Mesendoderm (in vitro differentiated cells): ENCODE measurements around the gene TRIM6.
"Not testable (repeated sequence)": the region's sequence is repeated elsewhere in the genome, so short reads cannot be mapped to it uniquely, and the experiment has no call there.

Experiments
- DNase-seq: peaks from one replicate; pipeline ENCODE4 v3.0.0; 2013
- H2AK5ac ChIP-seq: 2 replicates; pipeline ENCODE4 v1.6.1; 2013; ENCODE audit warnings: low read length, inconsistent platforms
- H2BK120ac ChIP-seq: 2 replicates; pipeline ENCODE4 v1.6.1; 2013; ENCODE audit warnings: low read depth, mild to moderate bottlenecking, low read length, moderate library complexity, mixed read lengths
- H2BK15ac ChIP-seq: replicated peaks from 2 replicates; pipeline ENCODE4 v1.6.1; 2013; ENCODE audit warnings: low read depth, mild to moderate bottlenecking, moderate library complexity
- H2BK5ac ChIP-seq: 2 replicates; pipeline ENCODE4 v1.6.1; 2013; ENCODE audit warnings: low read length, inconsistent platforms
- H3K18ac ChIP-seq: 2 replicates; pipeline ENCODE4 v1.6.1; 2013; ENCODE audit warnings: mild to moderate bottlenecking, low read length, mixed read lengths
- H3K23ac ChIP-seq: one replicate; pipeline ENCODE4 v1.6.1; 2013; ENCODE audit warnings: low read length
- H3K27ac ChIP-seq: 2 replicates; pipeline ENCODE4 v1.5.1; 2013; ENCODE audit warnings: low read depth, mild to moderate bottlenecking, inconsistent platforms, low read length, moderate library complexity
- H3K27me3 ChIP-seq: 2 replicates; pipeline ENCODE4 v1.6.1; 2013; ENCODE audit warnings: low read length, control low read depth, mild to moderate bottlenecking, inconsistent platforms; ENCODE audit not compliant: insufficient read depth, poor library complexity
- H3K36me3 ChIP-seq: 2 replicates; pipeline ENCODE4 v1.6.1; 2013; ENCODE audit warnings: low read length, inconsistent platforms; ENCODE audit not compliant: control insufficient read depth, insufficient read depth
- H3K4ac ChIP-seq: one replicate; pipeline ENCODE4 v1.6.1; 2013; ENCODE audit warnings: low read depth, mild to moderate bottlenecking, low read length, moderate library complexity
- H3K4me1 ChIP-seq: 2 replicates; pipeline ENCODE4 v1.6.1; 2013; ENCODE audit warnings: low read depth, low read length, inconsistent platforms; ENCODE audit not compliant: control insufficient read depth
- H3K4me2 ChIP-seq: 2 replicates; pipeline ENCODE4 v1.6.1; 2013; ENCODE audit warnings: low read length
- H3K4me3 ChIP-seq: 2 replicates; pipeline ENCODE4 v1.5.1; 2013; ENCODE audit warnings: mild to moderate bottlenecking, low read length
- H3K56ac ChIP-seq: one replicate; pipeline ENCODE4 v1.6.1; 2013; ENCODE audit warnings: low read length
- H3K79me1 ChIP-seq: 2 replicates; pipeline ENCODE4 v1.6.1; 2013; ENCODE audit warnings: low read length, inconsistent platforms
- H3K79me2 ChIP-seq: 2 replicates; pipeline ENCODE4 v1.6.1; 2013; ENCODE audit warnings: mild to moderate bottlenecking, low read length; ENCODE audit not compliant: control insufficient read depth, insufficient read depth
- H3K9ac ChIP-seq: 2 replicates; pipeline ENCODE4 v1.6.1; 2013; ENCODE audit warnings: low read length, inconsistent platforms
- H4K5ac ChIP-seq: one replicate; pipeline ENCODE4 v1.6.1; 2013; ENCODE audit warnings: low read length
- H4K8ac ChIP-seq: one replicate; pipeline ENCODE4 v1.6.1; 2013; ENCODE audit warnings: low read depth, mild to moderate bottlenecking, control low read depth, low read length, moderate library complexity
- WGBS: extraction: QIAGEN DNeasy Blood & Tissue Kit; methylation state at CpG from one replicate; pipeline ENCODE4 v1.1.7; 2013; ENCODE audit warnings: low lambda C conversion rate, missing lambda C conversion rate; ENCODE audit not compliant: insufficient coverage; ENCODE audit errors: extremely low coverage; 5-methylcytosine and 5-hydroxymethylcytosine counted together

The TRIM6 gene

DNA sequence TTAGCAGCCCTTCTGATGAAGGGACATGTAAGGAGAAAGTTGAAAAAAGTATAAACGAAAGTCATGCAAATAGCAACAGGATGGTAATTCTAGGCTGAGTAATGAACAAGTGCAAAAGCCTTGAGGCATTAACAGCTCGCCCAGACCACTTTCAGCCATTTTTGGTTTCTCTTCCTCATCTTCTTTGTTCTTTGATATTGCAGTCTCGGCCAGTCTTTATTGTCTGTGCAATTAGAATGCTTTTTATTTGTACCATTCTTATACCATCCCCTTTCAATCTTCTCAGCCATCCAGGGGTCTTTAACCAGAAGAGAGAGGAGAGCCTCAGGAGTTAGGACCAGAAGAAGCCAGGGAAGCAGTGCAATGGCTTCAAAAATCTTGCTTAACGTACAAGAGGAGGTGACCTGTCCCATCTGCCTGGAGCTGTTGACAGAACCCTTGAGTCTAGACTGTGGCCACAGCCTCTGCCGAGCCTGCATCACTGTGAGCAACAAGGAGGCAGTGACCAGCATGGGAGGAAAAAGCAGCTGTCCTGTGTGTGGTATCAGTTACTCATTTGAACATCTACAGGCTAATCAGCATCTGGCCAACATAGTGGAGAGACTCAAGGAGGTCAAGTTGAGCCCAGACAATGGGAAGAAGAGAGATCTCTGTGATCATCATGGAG, 35.7 kb downstream of the TRIM6 start:
- no peak overlapping the region for H3K9ac ChIP-seq

DNA sequence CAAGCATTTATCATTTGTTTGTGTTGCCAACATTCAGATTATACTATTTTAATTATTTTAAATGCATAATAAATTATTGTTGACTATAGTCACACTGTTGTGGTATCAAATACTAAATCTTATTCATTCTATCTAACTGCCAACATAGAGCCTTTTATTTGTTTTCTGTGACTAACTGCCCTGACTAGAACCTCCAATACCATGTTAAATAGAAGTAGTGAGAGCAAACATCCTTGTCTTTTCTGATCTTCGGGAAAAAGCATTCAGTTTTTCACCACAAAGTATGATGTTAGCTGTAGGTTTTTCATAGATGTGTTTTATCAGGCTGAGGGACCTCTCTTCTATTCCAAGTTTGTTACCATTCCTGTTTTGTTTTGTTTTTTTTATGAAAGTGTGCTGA, 43.5 kb downstream of the TRIM6 start:
- no CpG with 5 or more reads among the region's 1 CpG for WGBS

More for the DNA sequence above, 35.7 kb downstream of the TRIM6 start:
- H2BK120ac ChIP-seq, result no peak overlapping the region
- H3K27me3 ChIP-seq, result no peaks in the 10 kb centered on the region
- WGBS, result no CpG with 5 or more reads among the region's 5 CpGs
- no peak overlapping the region for H3K4ac ChIP-seq
- no peak overlapping the region for H3K27ac ChIP-seq
- H2BK5ac ChIP-seq, result no peak overlapping the region
- no peak overlapping the region for H4K5ac ChIP-seq
- H2AK5ac ChIP-seq, result no peak overlapping the region
- H3K79me2 ChIP-seq, result no peaks in the 10 kb centered on the region
- no peak overlapping the region for H2BK15ac ChIP-seq
- DNase-seq, result no peak
- H3K23ac ChIP-seq, result no peak overlapping the region
- no peaks in the 10 kb centered on the region for H3K36me3 ChIP-seq
- no peak overlapping the region for H3K56ac ChIP-seq
- H3K4me2 ChIP-seq, result no peak overlapping the region
- no peak overlapping the region for H3K18ac ChIP-seq
- no peak overlapping the region for H4K8ac ChIP-seq
- H3K4me1 ChIP-seq, result no peaks in the 10 kb centered on the region
- no peaks in the 10 kb centered on the region for H3K79me1 ChIP-seq
- H3K4me3 ChIP-seq, result no peak overlapping the region

DNA sequence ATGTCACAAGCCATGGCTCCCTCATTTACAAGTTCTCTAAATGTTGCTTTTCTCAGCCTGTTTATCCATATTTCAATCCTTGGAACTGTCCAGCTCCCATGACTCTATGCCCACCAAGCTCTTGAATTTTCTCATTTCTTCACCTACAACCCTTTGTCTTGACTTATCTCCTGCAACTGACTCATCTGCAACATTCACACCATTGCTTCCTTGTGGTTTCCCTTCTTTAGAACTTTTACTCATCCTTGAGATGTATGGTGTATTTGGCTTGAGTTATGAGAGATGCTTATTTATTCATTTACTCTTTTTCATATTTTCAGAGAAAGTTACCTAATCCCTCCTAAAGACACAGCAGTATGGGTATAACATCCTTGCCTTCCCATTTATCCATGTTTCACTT, 47.1 kb downstream of the TRIM6 start:
- H3K4me2 ChIP-seq, result no peak overlapping the region
- H4K5ac ChIP-seq, result no peak overlapping the region
- H3K56ac ChIP-seq, result no peak overlapping the region
- H3K9ac ChIP-seq, result no peak overlapping the region
- H3K27me3 ChIP-seq, result no peaks in the 10 kb centered on the region
- H4K8ac ChIP-seq, result no peak overlapping the region
- no peak for DNase-seq
- H3K4ac ChIP-seq, result no peak overlapping the region
- H3K4me1 ChIP-seq, result no peaks in the 10 kb centered on the region
- H3K23ac ChIP-seq, result no peak overlapping the region
- no peak overlapping the region for H3K27ac ChIP-seq
- no peaks in the 10 kb centered on the region for H3K79me1 ChIP-seq
- no peak overlapping the region for H2AK5ac ChIP-seq
- H3K36me3 ChIP-seq, result no peaks in the 10 kb centered on the region
- no peaks in the 10 kb centered on the region for H3K79me2 ChIP-seq
- H3K4me3 ChIP-seq, result no peak overlapping the region
- no peak overlapping the region for H2BK15ac ChIP-seq
- no peak overlapping the region for H2BK5ac ChIP-seq
- H3K18ac ChIP-seq, result no peak overlapping the region
- no peak overlapping the region for H2BK120ac ChIP-seq

More for the DNA sequence above, 43.5 kb downstream of the TRIM6 start:
- Histone ChIP-seq H3K56ac (no peak overlapping the region), H2BK5ac (no peak overlapping the region), H3K4me3 (no peak overlapping the region), H2BK120ac (no peak overlapping the region), H3K27me3 (no peaks in the 10 kb centered on the region), H3K4ac (no peak overlapping the region), H2BK15ac (no peak overlapping the region), H3K18ac (no peak overlapping the region), H2AK5ac (no peak overlapping the region), H3K4me2 (no peak overlapping the region), H3K79me1 (no peaks in the 10 kb centered on the region), H3K36me3 (no peaks in the 10 kb centered on the region), H3K4me1 (no peaks in the 10 kb centered on the region), H4K5ac (no peak overlapping the region), H3K27ac (no peak overlapping the region), H3K23ac (no peak overlapping the region), H3K9ac (no peak overlapping the region), H4K8ac (no peak overlapping the region), H3K79me2 (no peaks in the 10 kb centered on the region)
- DNase-seq, result no peak

DNA sequence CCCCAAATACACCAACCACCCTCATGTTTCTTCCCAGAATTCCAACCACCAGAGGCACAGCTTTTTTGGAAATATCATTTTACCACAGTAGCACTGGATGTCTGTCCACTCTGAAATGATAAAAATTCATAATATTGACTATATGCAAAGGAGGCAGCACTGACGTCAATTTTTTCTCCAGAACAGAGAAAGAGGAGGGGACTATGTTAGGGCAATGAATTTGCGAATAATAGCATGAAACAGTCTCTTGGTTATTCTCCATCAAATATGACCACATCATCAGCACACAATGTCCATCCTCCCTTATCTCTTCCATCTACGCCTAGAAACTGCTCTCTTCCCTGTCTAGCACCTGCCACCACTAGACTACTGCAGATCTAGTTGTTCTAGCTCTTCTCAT, 49.7 kb downstream of the TRIM6 start:
- Histone ChIP-seq H3K27ac (no peak overlapping the region), H3K18ac (no peak overlapping the region), H4K8ac (no peak overlapping the region), H3K9ac (no peak overlapping the region), H3K56ac (no peak overlapping the region), H3K4me1 (no peaks in the 10 kb centered on the region), H3K79me1 (no peaks in the 10 kb centered on the region), H2BK120ac (no peak overlapping the region), H3K27me3 (no peaks in the 10 kb centered on the region), H3K36me3 (no peaks in the 10 kb centered on the region), H2BK5ac (no peak overlapping the region), H2AK5ac (no peak overlapping the region), H3K79me2 (no peaks in the 10 kb centered on the region), H3K4me2 (no peak overlapping the region), H3K4me3 (no peak overlapping the region), H3K4ac (no peak overlapping the region), H3K23ac (no peak overlapping the region), H2BK15ac (no peak overlapping the region), H4K5ac (no peak overlapping the region)
- no CpG with 5 or more reads among the region's 3 CpGs for WGBS
- DNase-seq, result no peak

DNA sequence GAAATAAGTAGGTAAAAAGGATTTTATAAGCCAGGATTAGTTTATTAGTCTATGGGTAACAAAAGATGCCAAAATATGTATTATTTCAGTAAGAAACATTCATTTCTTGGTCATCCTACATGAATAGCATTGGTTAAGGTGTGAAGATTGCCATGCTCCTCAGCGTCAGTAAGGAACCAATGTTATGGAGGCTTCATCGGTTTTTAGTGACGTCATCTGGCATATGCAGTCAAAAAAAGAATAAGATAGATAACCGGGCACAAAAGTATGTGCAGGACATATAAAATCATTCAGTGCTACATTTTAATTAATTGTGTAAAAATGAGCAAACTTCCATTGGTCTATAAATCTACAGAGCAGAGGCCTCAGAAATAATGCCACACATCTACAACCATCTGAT, 59.0 kb downstream of the TRIM6 start:
- Histone ChIP-seq H3K27ac (no peak overlapping the region), H3K36me3 (no peaks in the 10 kb centered on the region), H2BK5ac (no peak overlapping the region), H3K79me1 (no peaks in the 10 kb centered on the region), H3K4ac (no peak overlapping the region), H3K23ac (no peak overlapping the region), H3K27me3 (no peaks in the 10 kb centered on the region), H3K4me1 (no peaks in the 10 kb centered on the region), H3K4me3 (no peak overlapping the region), H2BK120ac (no peak overlapping the region), H4K8ac (no peak overlapping the region), H3K79me2 (no peaks in the 10 kb centered on the region), H3K56ac (no peak overlapping the region), H2BK15ac (no peak overlapping the region), H4K5ac (no peak overlapping the region), H3K18ac (no peak overlapping the region), H3K9ac (no peak overlapping the region), H2AK5ac (no peak overlapping the region), H3K4me2 (no peak overlapping the region)
- DNase-seq, result no peak
- no CpG with 5 or more reads among the region's 4 CpGs for WGBS

DNA sequence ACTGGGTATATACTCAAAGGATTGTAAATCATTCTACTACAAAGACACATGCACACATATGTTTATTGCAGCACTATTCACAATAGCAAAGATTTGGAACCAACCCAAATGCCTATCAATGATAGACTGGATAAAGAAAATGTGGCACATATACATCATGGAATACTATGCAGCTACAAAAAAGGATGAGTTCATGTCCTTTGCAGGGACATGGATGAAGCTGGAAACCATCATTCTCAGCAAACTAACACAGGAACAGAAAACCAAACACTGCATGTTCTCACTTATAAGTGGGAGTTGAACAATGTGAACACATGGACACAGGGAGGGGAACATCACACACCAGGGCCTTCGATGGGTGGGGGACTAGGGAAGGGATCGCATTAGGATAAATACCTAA, 60.5 kb downstream of the TRIM6 start:
- H4K8ac ChIP-seq, H3K27ac ChIP-seq, H2AK5ac ChIP-seq, H3K9ac ChIP-seq, H2BK120ac ChIP-seq, H3K23ac ChIP-seq, H3K18ac ChIP-seq, H3K79me1 ChIP-seq, H2BK5ac ChIP-seq, H3K4me3 ChIP-seq, H3K27me3 ChIP-seq, H3K36me3 ChIP-seq, H3K79me2 ChIP-seq, H3K4me1 ChIP-seq, DNase-seq, H4K5ac ChIP-seq, H3K4ac ChIP-seq, H2BK15ac ChIP-seq, H3K56ac ChIP-seq, H3K4me2 ChIP-seq: not testable (repeated sequence)
- no CpG with 5 or more reads among the region's 2 CpGs for WGBS
